Measurements from ENCODE around the gene PRKCQ. TPM values are rescaled to one million over a fixed set of nuclear protein-coding genes. Genes with fewer than 3 reads are reported as not detected.

Gene PRKCQ
- total and polyA plus RNA-seq, 2 of the 13 experiments (the other 11 are each of a cell fraction or from before 2014, with no cell fraction given) = 0.13 to 0.35 TPM

GRCh38 chr10:6561552-6561951, 18.5 kb downstream of the PRKCQ start:
- in situ Hi-C loops (cut with HindIII; ENCODE audit: extremely low pct_ligation_motif_present, low pct_unique_long_range_greater_than_20kb) = no loop called here
- CTCF ChIA-PET (ENCODE audit: low intra/inter-chr PET ratio, low total read pairs) = no interaction called here
- H3K36me3 ChIP-seq (replicated peaks in 1 of 2; ENCODE audit: control insufficient read depth in 1 of 2, insufficient read depth in 2 of 2, low read length in 2 of 2) = no peaks in the 10 kb centered on the region
- H3K4me1 ChIP-seq (ENCODE audit: insufficient read depth, low read length) = no peaks in the 10 kb centered on the region
- no peaks in the 10 kb centered on the region for H4K20me1 ChIP-seq (ENCODE audit: insufficient read depth, low read length)
- no peaks in the 10 kb centered on the region for H3K9me3 ChIP-seq (ENCODE audit: low read length)
- BruUV-seq (replicated peaks) = no TSS peak
- H3K79me2 ChIP-seq (ENCODE audit: insufficient read depth, low read length) = no peaks in the 10 kb centered on the region
- peaks cover 3 to 21% of the 10 kb centered on the region in 2 experiments; a peak in 4 of 5 replicates for H3K27me3 ChIP-seq (ENCODE audit: control insufficient read depth in 1 of 2, insufficient read depth in 2 of 2, low read length in 2 of 2)
- FAIRE-seq (no peak), ATAC-seq (no peak), DNase-seq (ENCODE audit: low spot score) (no peak)
- POLR2A ChIA-PET = no interaction called here
- intact Hi-C loops (cut with micrococcal nuclease; ENCODE audit: unreplicated experiment) = no loop called here
- TF ChIP-seq ZNF12 (CRISPR knock-in tag; IDR thresholded peaks at IDR 0.05) = no peak
- TF ChIP-seq PRPF4 (IDR thresholded peaks at IDR 0.05; ENCODE audit: low read depth, low read length, poor library complexity, severe bottlenecking) = no peak
- TF ChIP-seq PITX1 (CRISPR knock-in tag; IDR thresholded peaks at IDR 0.05) = no peak
- H3K27ac ChIP-seq (ENCODE audit: extremely low read length, insufficient read depth, low read length) = no peak overlapping the region
- WGBS (ENCODE audit: low lambda C conversion rate) = 21% methylated on average over 4 of the region's 4 CpGs
- no peak overlapping the region for H2AFZ ChIP-seq (ENCODE audit: low read length)
- no peak overlapping the region for H3K9ac ChIP-seq (ENCODE audit: insufficient read depth, low read depth, low read length)
- H3K4me3 ChIP-seq (replicated peaks in 1 of 3; ENCODE audit: insufficient read depth in 1 of 3, low read depth in 2 of 3, low read length in 3 of 3) = no peak overlapping the region
- H3K4me2 ChIP-seq (ENCODE audit: low read depth, low read length) = no peak overlapping the region

- H3K9ac ChIP-seq (ENCODE audit: insufficient read depth, low read depth, low read length) = no peak overlapping the region
- H4K20me1 ChIP-seq (ENCODE audit: insufficient read depth, low read length) = no peaks in the 10 kb centered on the region
- no TSS peak for BruUV-seq (replicated peaks)
- no peak overlapping the region for H3K4me2 ChIP-seq (ENCODE audit: low read depth, low read length)
- no peak overlapping the region for H2AFZ ChIP-seq (ENCODE audit: low read length)
- in situ Hi-C loops (cut with HindIII; ENCODE audit: extremely low pct_ligation_motif_present, low pct_unique_long_range_greater_than_20kb) (no loop called here), intact Hi-C loops (cut with micrococcal nuclease; ENCODE audit: unreplicated experiment) (no loop called here)
- no peaks in the 10 kb centered on the region for H3K9me3 ChIP-seq (ENCODE audit: low read length)
- no peak overlapping the region for H3K4me3 ChIP-seq (replicated peaks in 1 of 3; ENCODE audit: insufficient read depth in 1 of 3, low read depth in 2 of 3, low read length in 3 of 3)
- H3K27ac ChIP-seq (ENCODE audit: extremely low read length, insufficient read depth, low read length) = no peak overlapping the region
- H3K36me3 ChIP-seq (replicated peaks in 1 of 2; ENCODE audit: control insufficient read depth in 1 of 2, insufficient read depth in 2 of 2, low read length in 2 of 2) = no peaks in the 10 kb centered on the region
- H3K79me2 ChIP-seq (ENCODE audit: insufficient read depth, low read length) = no peaks in the 10 kb centered on the region
- 45% methylated on average over 12 of the region's 12 CpGs for WGBS (ENCODE audit: low lambda C conversion rate)
- peaks cover 3 to 16% of the 10 kb centered on the region in 2 experiments; a peak in 4 of 5 replicates for H3K27me3 ChIP-seq (ENCODE audit: control insufficient read depth in 1 of 2, insufficient read depth in 2 of 2, low read length in 2 of 2)
- DNase-seq (ENCODE audit: low spot score) (no peak), FAIRE-seq (no peak), ATAC-seq (no peak)
- ChIA-PET POLR2A (no interaction called here), CTCF (ENCODE audit: low intra/inter-chr PET ratio, low total read pairs) (no interaction called here)
- no peaks in the 10 kb centered on the region for H3K4me1 ChIP-seq (ENCODE audit: insufficient read depth, low read length)
- TF ChIP-seq SETDB1 (CRISPR knock-in tag; IDR thresholded peaks at IDR 0.05; ENCODE audit: borderline replicate concordance) (no peak), MAFG (CRISPR knock-in tag; IDR thresholded peaks at IDR 0.05) (no peak), NFYB (CRISPR knock-in tag; IDR thresholded peaks at IDR 0.05) (no peak), FUBP1 (CRISPR knock-in tag; IDR thresholded peaks at IDR 0.05; ENCODE audit: borderline replicate concordance) (no peak)
Observed at GRCh38 chr10:6558759-6559461, 21.2 kb downstream of the PRKCQ start.

All from HepG2 (cell line).